ENCODE data around the gene MIEF1.

- TF ChIP-seq ZNF565 (CRISPR knock-in tag; conservative IDR thresholded peaks at IDR 0.05; ENCODE audit: low read depth): no peak
- TF ChIP-seq, protein P1, sequence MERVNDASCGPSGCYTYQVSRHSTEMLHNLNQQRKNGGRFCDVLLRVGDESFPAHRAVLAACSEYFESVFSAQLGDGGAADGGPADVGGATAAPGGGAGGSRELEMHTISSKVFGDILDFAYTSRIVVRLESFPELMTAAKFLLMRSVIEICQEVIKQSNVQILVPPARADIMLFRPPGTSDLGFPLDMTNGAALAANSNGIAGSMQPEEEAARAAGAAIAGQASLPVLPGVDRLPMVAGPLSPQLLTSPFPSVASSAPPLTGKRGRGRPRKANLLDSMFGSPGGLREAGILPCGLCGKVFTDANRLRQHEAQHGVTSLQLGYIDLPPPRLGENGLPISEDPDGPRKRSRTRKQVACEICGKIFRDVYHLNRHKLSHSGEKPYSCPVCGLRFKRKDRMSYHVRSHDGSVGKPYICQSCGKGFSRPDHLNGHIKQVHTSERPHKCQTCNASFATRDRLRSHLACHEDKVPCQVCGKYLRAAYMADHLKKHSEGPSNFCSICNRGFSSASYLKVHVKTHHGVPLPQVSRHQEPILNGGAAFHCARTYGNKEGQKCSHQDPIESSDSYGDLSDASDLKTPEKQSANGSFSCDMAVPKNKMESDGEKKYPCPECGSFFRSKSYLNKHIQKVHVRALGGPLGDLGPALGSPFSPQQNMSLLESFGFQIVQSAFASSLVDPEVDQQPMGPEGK (CRISPR knock-in tag; IDR thresholded peaks at IDR 0.05; ENCODE audit: borderline replicate concordance): no peak
- no peak for TF ChIP-seq ZC3H10 (CRISPR knock-in tag; IDR thresholded peaks at IDR 0.05)
- TF ChIP-seq RARB (CRISPR knock-in tag; IDR thresholded peaks at IDR 0.05): no peak
- TF ChIP-seq CSRNP3 (CRISPR knock-in tag; IDR thresholded peaks at IDR 0.05): no peak
- TF ChIP-seq ZFP3 (CRISPR knock-in tag; IDR thresholded peaks at IDR 0.05): no peak
- TF ChIP-seq ZFP30 (CRISPR knock-in tag; IDR thresholded peaks at IDR 0.05): no peak
- TF ChIP-seq TOX (CRISPR knock-in tag; IDR thresholded peaks at IDR 0.05; ENCODE audit: borderline replicate concordance): no peak
- no peak for TF ChIP-seq ZNF70 (CRISPR knock-in tag; IDR thresholded peaks at IDR 0.05)
- TF ChIP-seq TCF4 (CRISPR knock-in tag; IDR thresholded peaks at IDR 0.05; ENCODE audit: borderline replicate concordance): no peak
Observed at GRCh38 chr22:39562839-39563489, 60.9 kb downstream of the MIEF1 start.

Measured in SK-N-SH treated with all-trans-retinoic acid at 6 μM for 48 hours (cell line).